Measurements from ENCODE around the gene FAF1.

FAF1 gene

GRCh38 chr1:50516056-50516455 is 444.0 kb downstream of the FAF1 start:
- Histone ChIP-seq H3K36me3 (ENCODE audit: control insufficient read depth in 2 of 2, insufficient read depth in 1 of 2, low read length in 2 of 2) (no peaks in the 10 kb centered on the region), H3K27ac (ENCODE audit: extremely low read depth, low read depth, low read length) (no peak overlapping the region), H3K4me3 (ENCODE audit: low read depth, low read length) (no peak overlapping the region), H3K9me3 (ENCODE audit: control insufficient read depth, insufficient read depth, low read depth, low read length) (no peaks in the 10 kb centered on the region), H3K4me1 (ENCODE audit: control insufficient read depth, insufficient read depth, low read length) (no peaks in the 10 kb centered on the region)
- POLR2A ChIA-PET: no interaction called here
- TF ChIP-seq ZNF600 (tag by site-specific recombination; IDR thresholded peaks at IDR 0.05) (no peak), ZNF510 (tag by site-specific recombination; IDR thresholded peaks at IDR 0.05; ENCODE audit: insufficient replicate concordance) (no peak), PRDM10 (tag by site-specific recombination; IDR thresholded peaks at IDR 0.05) (peak; percentile 56), ZSCAN18 (tag by site-specific recombination; IDR thresholded peaks at IDR 0.05) (no peak), BCL11A (tag by site-specific recombination; IDR thresholded peaks at IDR 0.05; ENCODE audit: low read depth) (no peak), GLI2 (tag by site-specific recombination; IDR thresholded peaks at IDR 0.05; ENCODE audit: borderline replicate concordance, low read depth) (no peak), ZNF112 (tag by site-specific recombination; IDR thresholded peaks at IDR 0.05) (no peak)
- CTCF ChIA-PET: no interaction called here

- CTCF ChIA-PET: no interaction called here
- Histone ChIP-seq H3K4me3 (ENCODE audit: low read depth, low read length) (no peak overlapping the region), H3K4me1 (ENCODE audit: control insufficient read depth, insufficient read depth, low read length) (no peaks in the 10 kb centered on the region)
These were observed 452.0 kb downstream of the FAF1 start for GRCh38 chr1:50508040-50508586.

GRCh38 chr1:50505427-50505826 is 454.6 kb downstream of the FAF1 start:
- ChIA-PET CTCF (interaction anchor here (0.9 kb wide), 1 partner anchor 100 kb away, joined by 5 read pairs; no protein-coding TSS in a partner anchor), POLR2A (no interaction called here)
- Histone ChIP-seq H3K9me3 (ENCODE audit: control insufficient read depth, insufficient read depth, low read depth, low read length) (no peaks in the 10 kb centered on the region), H3K4me1 (ENCODE audit: control insufficient read depth, insufficient read depth, low read length) (no peaks in the 10 kb centered on the region), H3K27ac (ENCODE audit: extremely low read depth, low read depth, low read length) (no peak overlapping the region), H3K36me3 (ENCODE audit: control insufficient read depth in 2 of 2, insufficient read depth in 1 of 2, low read length in 2 of 2) (peaks cover 0 to 4% of the 10 kb centered on the region in 2 experiments; a peak in 1 of 3 replicates), H3K4me3 (ENCODE audit: low read depth, low read length) (no peak overlapping the region)
- TF ChIP-seq ZNF518A (tag by site-specific recombination; conservative IDR thresholded peaks at IDR 0.05; ENCODE audit: low read depth) (no peak), ZNF768 (tag by site-specific recombination; IDR thresholded peaks at IDR 0.05) (no peak), ZNF112 (tag by site-specific recombination; IDR thresholded peaks at IDR 0.05) (no peak), ZNF266 (tag by site-specific recombination; IDR thresholded peaks at IDR 0.05; ENCODE audit: low read depth) (no peak), ZNF391 (tag by site-specific recombination; IDR thresholded peaks at IDR 0.05; ENCODE audit: borderline replicate concordance, low read depth) (no peak), ZNF488 (tag by site-specific recombination; IDR thresholded peaks at IDR 0.05) (no peak), ZNF404 (tag by site-specific recombination; IDR thresholded peaks at IDR 0.05) (no peak)

More at GRCh38 chr1:50508040-50508586, 452.0 kb downstream of the FAF1 start:
- Histone ChIP-seq H3K27ac (ENCODE audit: extremely low read depth, low read depth, low read length) (no peak overlapping the region), H3K36me3 (ENCODE audit: control insufficient read depth in 2 of 2, insufficient read depth in 1 of 2, low read length in 2 of 2) (peaks cover 0 to 4% of the 10 kb centered on the region in 2 experiments; a peak in 1 of 3 replicates), H3K9me3 (ENCODE audit: control insufficient read depth, insufficient read depth, low read depth, low read length) (no peaks in the 10 kb centered on the region)
- POLR2A ChIA-PET: no interaction called here
- TF ChIP-seq ZNF837 (tag by site-specific recombination; IDR thresholded peaks at IDR 0.05): no peak
- no peak for TF ChIP-seq ZNF626 (tag by site-specific recombination; IDR thresholded peaks at IDR 0.05)
- TF ChIP-seq ZNF623 (tag by site-specific recombination; IDR thresholded peaks at IDR 0.05): no peak
- TF ChIP-seq ZNF114 (tag by site-specific recombination; IDR thresholded peaks at IDR 0.05): no peak
- no peak for TF ChIP-seq ZNF366 (tag by site-specific recombination; conservative IDR thresholded peaks at IDR 0.05)
- TF ChIP-seq ZNF394 (tag by site-specific recombination; IDR thresholded peaks at IDR 0.05; ENCODE audit: borderline replicate concordance): no peak
- no peak for TF ChIP-seq ZNF335 (tag by site-specific recombination; conservative IDR thresholded peaks at IDR 0.05)
- no peak for TF ChIP-seq ZNF580 (tag by site-specific recombination; IDR thresholded peaks at IDR 0.05)
- TF ChIP-seq ZBTB7A (tag by site-specific recombination; IDR thresholded peaks at IDR 0.05; ENCODE audit: low read depth): no peak
- no peak for TF ChIP-seq ZNF701 (tag by site-specific recombination; IDR thresholded peaks at IDR 0.05)

All from HEK293 (cell line).